Keratinocyte (primary cell): ENCODE data around the gene LAMB1.

Source experiments
- EZH2 ChIP-seq: IDR thresholded peaks from one replicate; pipeline ENCODE4 v1.6.1; 2012; ENCODE audit warnings: inconsistent platforms, mild to moderate bottlenecking, low read length, moderate library complexity
- TF ChIP-seq, protein P1 (sequence below), 3 experiments: IDR thresholded peaks in 1 of 3; conservative IDR thresholded peaks in 1 of 3; optimal IDR thresholded peaks in 1 of 3; 2 replicates in 2 of 3; 3 replicates in 1 of 3; pipeline versions ENCODE3 to v1.5.1; 2011; ENCODE audit warnings: low read length in 3 of 3, mild to moderate bottlenecking in 3 of 3, moderate library complexity in 2 of 3, control low read depth in 1 of 3, inconsistent platforms in 1 of 3; ENCODE audit not compliant: insufficient read depth in 2 of 3; ENCODE audit errors: extremely low read depth in 1 of 3

DNA sequence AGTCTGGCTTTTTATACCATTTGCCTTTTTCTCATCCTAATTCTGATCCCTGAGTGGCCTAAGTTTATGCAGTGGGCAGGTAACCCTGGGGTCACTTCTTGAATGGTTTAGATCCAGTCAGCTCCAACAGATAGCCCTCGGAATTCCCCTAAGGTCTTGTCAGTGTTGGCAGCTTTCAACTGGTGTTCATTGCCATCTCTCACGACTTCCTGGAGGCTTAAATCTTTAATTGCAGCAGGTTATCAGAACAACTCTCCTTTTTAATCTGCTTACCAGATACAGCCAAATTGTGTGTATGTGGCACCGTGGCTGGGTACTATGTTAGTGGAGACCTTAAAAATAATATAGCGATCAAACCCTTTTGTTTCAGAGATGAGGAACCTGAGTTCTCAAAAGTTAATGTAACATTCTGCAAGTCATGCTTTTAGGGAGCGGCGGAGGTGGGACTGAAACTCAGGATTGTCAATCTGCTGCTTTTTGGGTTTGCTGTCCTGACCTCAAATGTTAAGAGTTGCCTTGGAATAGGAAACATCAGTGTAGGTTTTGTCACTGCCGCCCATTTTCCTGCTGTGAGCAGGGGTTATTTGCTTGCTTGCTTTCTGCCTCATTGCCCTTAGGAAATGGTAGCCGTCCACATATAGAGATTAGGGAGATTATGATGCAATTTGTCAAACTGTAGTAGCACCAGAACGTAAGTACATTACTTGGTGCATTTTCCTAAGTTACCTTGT is 111.2 kb downstream of the LAMB1 start:
- TF ChIP-seq, protein P1, sequence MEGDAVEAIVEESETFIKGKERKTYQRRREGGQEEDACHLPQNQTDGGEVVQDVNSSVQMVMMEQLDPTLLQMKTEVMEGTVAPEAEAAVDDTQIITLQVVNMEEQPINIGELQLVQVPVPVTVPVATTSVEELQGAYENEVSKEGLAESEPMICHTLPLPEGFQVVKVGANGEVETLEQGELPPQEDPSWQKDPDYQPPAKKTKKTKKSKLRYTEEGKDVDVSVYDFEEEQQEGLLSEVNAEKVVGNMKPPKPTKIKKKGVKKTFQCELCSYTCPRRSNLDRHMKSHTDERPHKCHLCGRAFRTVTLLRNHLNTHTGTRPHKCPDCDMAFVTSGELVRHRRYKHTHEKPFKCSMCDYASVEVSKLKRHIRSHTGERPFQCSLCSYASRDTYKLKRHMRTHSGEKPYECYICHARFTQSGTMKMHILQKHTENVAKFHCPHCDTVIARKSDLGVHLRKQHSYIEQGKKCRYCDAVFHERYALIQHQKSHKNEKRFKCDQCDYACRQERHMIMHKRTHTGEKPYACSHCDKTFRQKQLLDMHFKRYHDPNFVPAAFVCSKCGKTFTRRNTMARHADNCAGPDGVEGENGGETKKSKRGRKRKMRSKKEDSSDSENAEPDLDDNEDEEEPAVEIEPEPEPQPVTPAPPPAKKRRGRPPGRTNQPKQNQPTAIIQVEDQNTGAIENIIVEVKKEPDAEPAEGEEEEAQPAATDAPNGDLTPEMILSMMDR (optimal IDR thresholded peaks at IDR 0.05 in 1 of 3, IDR thresholded peaks at IDR 0.05 in 1 of 3, conservative IDR thresholded peaks at IDR 0.05 in 1 of 3; ENCODE audit: extremely low read depth in 1 of 3, insufficient read depth in 2 of 3, low read length in 3 of 3) = no peak
- TF ChIP-seq EZH2 = no peak
